Activated naive CD4-positive, alpha-beta T cell treated with anti-CD3 and anti-CD28 coated beads for 36 hours (primary cell): Measurements from ENCODE around the gene INSIG1. TPM values are rescaled to one million over a fixed set of nuclear protein-coding genes. Genes with fewer than 3 reads are reported as not detected.

Experiments
- CTCF ChIA-PET: fragments of 350-600 bp; sonication (Branson Sonifier 250); formaldehyde crosslinking; loops from one replicate; lab custom pipeline; 2021; ENCODE audit warnings: antibody characterized with exemption; lab: Charles Lee
- DNase-seq: peaks from one replicate; pipeline ENCODE4 v3.0.0-alpha.2; 2020
- H3K27ac Mint-ChIP-seq: one replicate; pipeline ENCODE4 v1.8.0; 2021; ENCODE audit warnings: mild to moderate bottlenecking, mixed read lengths
- H3K27me3 Mint-ChIP-seq: one replicate; pipeline ENCODE4 v1.8.0; 2021; ENCODE audit warnings: low read depth, mixed read lengths
- H3K36me3 Mint-ChIP-seq: one replicate; pipeline ENCODE4 v1.8.0; 2021; ENCODE audit warnings: low read depth, mixed read lengths
- H3K4me1 Mint-ChIP-seq: one replicate; pipeline ENCODE4 v1.8.0; 2021; ENCODE audit warnings: low read depth, mixed read lengths
- H3K4me3 Mint-ChIP-seq: one replicate; pipeline ENCODE4 v1.8.0; 2021; ENCODE audit warnings: mild to moderate bottlenecking, moderate library complexity, mixed read lengths
- H3K9me3 Mint-ChIP-seq: one replicate; pipeline ENCODE4 v1.8.0; 2021; ENCODE audit warnings: mixed read lengths
- intact Hi-C: fragments of 100-400 bp; cut with micrococcal nuclease; formaldehyde crosslinking; loops from one replicate; pipeline ENCODE4 v1.15.1; 2023
- total RNA-seq, 2 experiments: library from RNA; stranded (reverse); gene quantifications; one replicate each; pipeline ENCODE4 v1.2.3, GENCODE V29; 2021

INSIG1 gene
- total RNA-seq, 2 experiments from 2014 or later, result 73.2 to 74.8 TPM

GRCh38 chr7:155298834-155299534 is 1.3 kb downstream of the INSIG1 start:
- H3K9me3 Mint-ChIP-seq, result no peaks in the 10 kb centered on the region
- no peaks in the 10 kb centered on the region for H3K27me3 Mint-ChIP-seq
- CTCF ChIA-PET, result interaction anchor here (0.9 to 1.8 kb wide), 8 partner anchors 14 to 440 kb away, joined by 3 to 9 read pairs (median 3); no protein-coding TSS in a partner anchor
- H3K4me3 Mint-ChIP-seq, result peak overlapping the region; percentile 88
- H3K36me3 Mint-ChIP-seq, result peaks cover 45% of the 10 kb centered on the region
- H3K4me1 Mint-ChIP-seq, result peaks cover 30% of the 10 kb centered on the region
- peak overlapping the region; percentile 92 for H3K27ac Mint-ChIP-seq
- intact Hi-C loops, result loop anchor here (1.0 to 2.0 kb wide), 11 partner anchors 16 to 1840 kb away; partner anchors contain the start of genes HTR5A, PAXIP1, RBM33 and UBE3C
- peak; percentile 98 for DNase-seq

DNA sequence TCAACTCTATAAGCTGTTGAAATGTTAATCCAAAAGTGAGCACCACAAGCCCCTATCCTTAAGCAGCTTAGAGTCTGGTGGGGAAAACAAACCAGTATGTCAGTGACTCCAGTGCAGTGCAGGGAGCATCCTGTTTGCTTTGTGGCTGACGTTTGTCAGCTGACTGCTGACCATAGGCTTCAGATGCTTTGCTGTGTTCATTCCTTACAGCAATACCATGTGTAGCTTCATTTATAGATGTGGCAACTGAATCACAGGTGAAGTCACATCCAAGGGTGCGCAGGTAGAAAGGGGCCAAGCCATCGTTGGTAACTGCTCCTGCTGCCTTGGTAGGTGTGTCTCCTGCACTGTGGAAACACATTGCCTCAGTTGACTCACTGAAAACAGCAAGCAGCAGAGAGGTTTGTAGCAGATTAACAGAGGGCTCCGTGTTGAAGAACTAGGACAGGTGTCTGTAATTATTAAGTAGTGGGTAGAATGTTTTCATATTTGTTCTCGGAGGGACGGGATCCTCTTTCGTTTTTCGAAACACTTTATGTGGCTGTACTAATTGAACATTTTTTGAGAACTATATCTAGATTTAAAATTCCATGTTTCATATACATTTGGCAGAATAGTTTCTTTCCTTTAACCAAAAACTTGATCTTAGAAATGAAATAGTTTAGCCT is 2.0 kb downstream of the INSIG1 start:
- CTCF ChIA-PET, result interaction anchor here (1.0 to 1.8 kb wide), 5 partner anchors 45 to 372 kb away, joined by 3 to 9 read pairs (median 6); no protein-coding TSS in a partner anchor
- H3K4me1 Mint-ChIP-seq, result peaks cover 35% of the 10 kb centered on the region

GRCh38 chr7:155300641-155301452 is 3.2 kb downstream of the INSIG1 start:
- Mint-ChIP-seq H3K4me1 (peaks cover 38% of the 10 kb centered on the region), H3K27ac (no peak overlapping the region), H3K27me3 (no peaks in the 10 kb centered on the region), H3K36me3 (peaks cover 56% of the 10 kb centered on the region), H3K9me3 (no peaks in the 10 kb centered on the region), H3K4me3 (peak overlapping the region; percentile 57)
- intact Hi-C loops, result no loop called here
- DNase-seq, result no peak
- CTCF ChIA-PET, result interaction anchor here (0.7 to 2.2 kb wide), 2 partner anchors 44 to 111 kb away, joined by 4 to 9 read pairs; no protein-coding TSS in a partner anchor

More for the DNA sequence above, 2.0 kb downstream of the INSIG1 start:
- no peaks in the 10 kb centered on the region for H3K27me3 Mint-ChIP-seq
- peak; percentile 37 for DNase-seq
- no peaks in the 10 kb centered on the region for H3K9me3 Mint-ChIP-seq
- peaks cover 50% of the 10 kb centered on the region for H3K36me3 Mint-ChIP-seq
- intact Hi-C loops, result loop anchor here (1.0 to 2.0 kb wide), 11 partner anchors 16 to 1839 kb away; partner anchors contain the start of genes HTR5A, PAXIP1, RBM33 and UBE3C
- H3K27ac Mint-ChIP-seq, result peak overlapping the region; percentile 92
- H3K4me3 Mint-ChIP-seq, result peak overlapping the region; percentile 88

DNA sequence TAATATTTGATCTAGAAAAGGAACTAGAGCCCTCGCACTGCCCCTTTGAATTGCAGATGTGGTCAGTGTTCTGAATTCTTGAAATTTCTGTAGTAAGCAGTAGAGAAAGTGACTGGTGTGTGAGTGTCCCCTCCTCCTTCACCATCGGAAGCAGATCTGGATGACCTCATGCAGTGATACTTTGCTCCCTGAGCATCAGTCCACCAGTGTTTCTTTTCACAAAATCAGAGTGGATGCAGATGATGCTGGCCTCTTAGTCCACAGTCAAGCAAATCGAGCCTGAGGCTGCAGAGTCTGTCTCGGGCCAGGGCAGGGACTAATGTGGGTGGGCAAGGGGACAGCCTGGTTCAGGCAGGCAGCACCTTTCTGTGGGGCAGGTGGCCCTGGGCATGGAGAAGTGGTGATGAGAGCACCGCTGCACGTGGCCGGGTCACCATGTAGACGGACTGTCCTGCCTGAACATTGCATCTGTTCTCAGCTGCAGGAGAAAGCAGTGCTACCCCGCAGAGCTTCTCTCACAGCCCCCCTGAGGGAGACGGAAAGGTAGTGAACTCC is 5.4 kb downstream of the INSIG1 start:
- no peak overlapping the region for H3K4me3 Mint-ChIP-seq
- CTCF ChIA-PET, result interaction anchor here (0.8 kb wide), 1 partner anchor 42 kb away, joined by 3 read pairs; no protein-coding TSS in a partner anchor
- H3K27me3 Mint-ChIP-seq, result no peaks in the 10 kb centered on the region
- H3K36me3 Mint-ChIP-seq, result peaks cover 57% of the 10 kb centered on the region
- H3K9me3 Mint-ChIP-seq, result no peaks in the 10 kb centered on the region
- H3K4me1 Mint-ChIP-seq, result peaks cover 41% of the 10 kb centered on the region
- no peak for DNase-seq
- intact Hi-C loops, result no loop called here
- H3K27ac Mint-ChIP-seq, result no peak overlapping the region

GRCh38 chr7:155303897-155304296 is 6.2 kb downstream of the INSIG1 start:
- Mint-ChIP-seq H3K9me3 (no peaks in the 10 kb centered on the region), H3K36me3 (peaks cover 59% of the 10 kb centered on the region), H3K27ac (no peak overlapping the region), H3K27me3 (no peaks in the 10 kb centered on the region), H3K4me3 (no peak overlapping the region), H3K4me1 (peaks cover 41% of the 10 kb centered on the region)
- intact Hi-C loops, result no loop called here
- CTCF ChIA-PET, result no interaction called here
- no peak for DNase-seq

- H3K36me3 Mint-ChIP-seq, result peaks cover 55% of the 10 kb centered on the region
- no peak overlapping the region for H3K27ac Mint-ChIP-seq
- H3K4me3 Mint-ChIP-seq, result no peak overlapping the region
- intact Hi-C loops, result no loop called here
- H3K27me3 Mint-ChIP-seq, result no peaks in the 10 kb centered on the region
- peaks cover 33% of the 10 kb centered on the region for H3K4me1 Mint-ChIP-seq
- DNase-seq, result no peak
- CTCF ChIA-PET, result interaction anchor here (1.1 to 1.2 kb wide), 2 partner anchors 40 to 378 kb away, joined by 3 read pairs; no protein-coding TSS in a partner anchor
- H3K9me3 Mint-ChIP-seq, result no peaks in the 10 kb centered on the region
These were observed 7.7 kb downstream of the INSIG1 start for GRCh38 chr7:155305231-155305904.

GRCh38 chr7:155306673-155307470 is 9.2 kb downstream of the INSIG1 start:
- no peaks in the 10 kb centered on the region for H3K27me3 Mint-ChIP-seq
- H3K36me3 Mint-ChIP-seq, result peaks cover 42% of the 10 kb centered on the region
- DNase-seq, result no peak
- H3K4me3 Mint-ChIP-seq, result no peak overlapping the region
- intact Hi-C loops, result no loop called here
- peaks cover 21% of the 10 kb centered on the region for H3K4me1 Mint-ChIP-seq
- CTCF ChIA-PET, result interaction anchor here (0.7 kb wide), 1 partner anchor 380 kb away, joined by 3 read pairs; no protein-coding TSS in a partner anchor
- H3K27ac Mint-ChIP-seq, result peak overlapping the region; percentile 16
- H3K9me3 Mint-ChIP-seq, result no peaks in the 10 kb centered on the region

GRCh38 chr7:155308330-155309020 is 10.8 kb downstream of the INSIG1 start:
- CTCF ChIA-PET, result no interaction called here
- Mint-ChIP-seq H3K4me3 (no peak overlapping the region), H3K27me3 (no peaks in the 10 kb centered on the region), H3K9me3 (no peaks in the 10 kb centered on the region), H3K36me3 (peaks cover 36% of the 10 kb centered on the region), H3K27ac (no peak overlapping the region), H3K4me1 (peaks cover 21% of the 10 kb centered on the region)
- intact Hi-C loops, result no loop called here
- no peak for DNase-seq

GRCh38 chr7:155309021-155309338 is 11.3 kb downstream of the INSIG1 start:
- H3K27me3 Mint-ChIP-seq, result no peaks in the 10 kb centered on the region
- peaks cover 31% of the 10 kb centered on the region for H3K36me3 Mint-ChIP-seq
- H3K4me3 Mint-ChIP-seq, result no peak overlapping the region
- DNase-seq, result no peak
- intact Hi-C loops, result no loop called here
- no peak overlapping the region for H3K27ac Mint-ChIP-seq
- no peaks in the 10 kb centered on the region for H3K9me3 Mint-ChIP-seq
- peaks cover 21% of the 10 kb centered on the region for H3K4me1 Mint-ChIP-seq
- CTCF ChIA-PET, result no interaction called here

- no peak overlapping the region for H3K4me3 Mint-ChIP-seq
- intact Hi-C loops, result no loop called here
- peaks cover 12% of the 10 kb centered on the region for H3K4me1 Mint-ChIP-seq
- peaks cover 22% of the 10 kb centered on the region for H3K36me3 Mint-ChIP-seq
- CTCF ChIA-PET, result no interaction called here
- no peak for DNase-seq
- H3K9me3 Mint-ChIP-seq, result no peaks in the 10 kb centered on the region
- H3K27ac Mint-ChIP-seq, result no peak overlapping the region
- H3K27me3 Mint-ChIP-seq, result no peaks in the 10 kb centered on the region
These were observed 12.9 kb downstream of the INSIG1 start for GRCh38 chr7:155310425-155311114.
